HG03196 (cell line): ENCODE data around the gene HHLA2.

Experiments
- ATAC-seq: cut with Tn5 transposase; IDR thresholded peaks from one replicate; pipeline ENCODE4 v1.9.1; 2021; ENCODE audit not compliant: unreplicated experiment

Gene HHLA2

DNA sequence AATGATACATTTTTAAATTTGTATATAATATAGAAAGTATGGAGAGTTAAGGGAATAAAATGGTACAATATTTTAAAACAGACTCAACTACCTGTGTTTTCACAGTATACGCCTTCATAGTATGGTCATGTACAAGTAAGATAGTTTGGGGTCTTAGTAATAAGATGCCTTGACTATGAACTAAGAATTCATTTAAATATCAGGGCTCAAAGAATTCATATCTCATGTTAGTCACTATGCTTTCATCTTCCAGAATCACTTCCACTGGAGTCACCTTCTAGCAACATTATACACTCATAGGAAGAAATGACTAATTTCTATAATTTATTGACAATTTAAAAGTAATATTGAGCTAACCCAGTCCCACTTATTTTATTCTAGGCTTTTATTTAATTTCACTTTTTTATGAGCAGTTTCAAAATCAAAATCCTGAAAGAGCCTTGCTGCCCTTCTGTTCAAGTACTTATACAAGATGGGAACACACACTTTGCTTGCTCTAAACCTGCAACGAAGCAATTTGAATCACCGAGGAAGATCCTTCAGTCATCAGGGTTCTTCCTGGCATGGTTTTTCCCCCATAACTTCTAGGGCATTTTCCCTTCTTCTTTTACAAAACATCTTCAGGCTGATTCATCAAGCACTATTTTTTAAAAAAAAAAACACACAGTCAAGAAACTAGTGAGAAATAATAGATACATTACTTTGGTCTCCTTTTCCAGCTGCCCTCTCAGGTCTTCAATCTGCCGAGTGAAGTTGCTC, 119.9 kb downstream of the HHLA2 start:
- ATAC-seq: no peak

GRCh38 chr3:108420926-108421325, 124.6 kb downstream of the HHLA2 start:
- ATAC-seq: no peak
